Lung (tissue), 12 donors: ENCODE data around the gene CNGA4. TPM values are rescaled to one million over a fixed set of nuclear protein-coding genes. Genes with fewer than 3 reads are reported as not detected.

Source experiments
- ATAC-seq: fragments of 200-7000 bp; cut with Tn5 transposase; one replicate; pipeline ENCODE4 v1.9.1; 2020; ENCODE audit warnings: moderate number of reproducible peaks; ENCODE audit not compliant: insufficient read depth, low FRiP score
- DNase-seq, 3 donors: peaks; one replicate each; pipeline ENCODE4 v3.0.0-alpha.2; 2013 to 2017
- H3K27ac ChIP-seq, 2 donors: one replicate each; pipeline ENCODE4 v1.5.1; 2013; ENCODE audit warnings: mild to moderate bottlenecking in 2 of 2, moderate library complexity in 2 of 2, control low read depth in 1 of 2, inconsistent platforms in 1 of 2, low read depth in 1 of 2, low read length in 1 of 2
- H3K27me3 ChIP-seq, 3 donors: one replicate each; pipeline ENCODE4 v1.5.1; 2013; ENCODE audit warnings: low read length in 2 of 3; ENCODE audit not compliant: control insufficient read depth in 3 of 3, insufficient read depth in 3 of 3
- H3K36me3 ChIP-seq, 4 donors: one replicate each; pipeline ENCODE4 v1.5.1; 2013; ENCODE audit warnings: low read length in 4 of 4, mild to moderate bottlenecking in 1 of 4, moderate library complexity in 1 of 4; ENCODE audit not compliant: control insufficient read depth in 4 of 4, insufficient read depth in 4 of 4
- H3K4me1 ChIP-seq, 5 donors: one replicate each; pipeline ENCODE4 v1.5.1; 2013; ENCODE audit warnings: low read length in 5 of 5, mild to moderate bottlenecking in 2 of 5, moderate library complexity in 1 of 5; ENCODE audit not compliant: control insufficient read depth in 5 of 5, insufficient read depth in 5 of 5
- H3K4me3 ChIP-seq: one replicate; pipeline ENCODE4 v1.5.1; 2013; ENCODE audit warnings: mild to moderate bottlenecking, control low read depth, moderate library complexity
- H3K9ac ChIP-seq, 2 donors: one replicate each; pipeline ENCODE4 v1.5.1; 2013; ENCODE audit warnings: low read length in 2 of 2, control low read depth in 1 of 2; ENCODE audit not compliant: insufficient read depth in 1 of 2
- H3K9me3 ChIP-seq, 4 donors: one replicate each; pipeline ENCODE4 v1.5.1; 2013; ENCODE audit warnings: low read length in 3 of 4, mild to moderate bottlenecking in 1 of 4, moderate library complexity in 1 of 4; ENCODE audit not compliant: control insufficient read depth in 4 of 4, insufficient read depth in 3 of 4
- WGBS, 2 donors: extraction: QIAGEN DNeasy Blood & Tissue Kit; methylation state at CpG; one replicate each; pipeline ENCODE4 v1.1.7; 2013; 5-methylcytosine and 5-hydroxymethylcytosine counted together
- polyA plus RNA-seq, 2 donors: library from polyadenylated mRNA; stranded (reverse); fragments of 200-250 nt; gene quantifications; one replicate each; pipeline ENCODE4 v1.2.1, GENCODE V29; 2013
- total RNA-seq, 2 donors: library from RNA; depleted of rRNA in 1 of 2; stranded (reverse); fragments of >200 nt in 1 of 2; gene quantifications; one replicate each; pipeline ENCODE4 v1.2.1, GENCODE V29; 2014 to 2021
- TF ChIP-seq, protein P1 (sequence below): IDR thresholded peaks from 2 replicates; pipeline ENCODE4 v1.5.1; 2012; ENCODE audit warnings: mild to moderate bottlenecking; ENCODE audit errors: control extremely low read depth, extremely low read depth
- donor health status: control.
- donor health status: control.
- donor health status: Bipolar disorder and iron deficiency.
- donor health status: healthy.
- donor health status: DM: yes; HTN: yes; CAD: no.

The CNGA4 gene
- total and polyA plus RNA-seq, 4 donors = 0.85 to 12.0 (median 4.6) TPM

GRCh38 chr11:6249770-6250555 is 11.1 kb downstream of the CNGA4 start:
- 50 to 76% methylated on average over 3 of the region's 3 CpGs for WGBS, 2 donors
- H3K4me3 ChIP-seq = no peak overlapping the region
- TF ChIP-seq, protein P1, sequence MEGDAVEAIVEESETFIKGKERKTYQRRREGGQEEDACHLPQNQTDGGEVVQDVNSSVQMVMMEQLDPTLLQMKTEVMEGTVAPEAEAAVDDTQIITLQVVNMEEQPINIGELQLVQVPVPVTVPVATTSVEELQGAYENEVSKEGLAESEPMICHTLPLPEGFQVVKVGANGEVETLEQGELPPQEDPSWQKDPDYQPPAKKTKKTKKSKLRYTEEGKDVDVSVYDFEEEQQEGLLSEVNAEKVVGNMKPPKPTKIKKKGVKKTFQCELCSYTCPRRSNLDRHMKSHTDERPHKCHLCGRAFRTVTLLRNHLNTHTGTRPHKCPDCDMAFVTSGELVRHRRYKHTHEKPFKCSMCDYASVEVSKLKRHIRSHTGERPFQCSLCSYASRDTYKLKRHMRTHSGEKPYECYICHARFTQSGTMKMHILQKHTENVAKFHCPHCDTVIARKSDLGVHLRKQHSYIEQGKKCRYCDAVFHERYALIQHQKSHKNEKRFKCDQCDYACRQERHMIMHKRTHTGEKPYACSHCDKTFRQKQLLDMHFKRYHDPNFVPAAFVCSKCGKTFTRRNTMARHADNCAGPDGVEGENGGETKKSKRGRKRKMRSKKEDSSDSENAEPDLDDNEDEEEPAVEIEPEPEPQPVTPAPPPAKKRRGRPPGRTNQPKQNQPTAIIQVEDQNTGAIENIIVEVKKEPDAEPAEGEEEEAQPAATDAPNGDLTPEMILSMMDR = no peak
- DNase-seq (peak; percentile 40 to 58 (median 50)), ATAC-seq (peak; percentile 25)
- H3K9ac ChIP-seq = no peak overlapping the region
- H3K27ac ChIP-seq = no peak overlapping the region
- H3K36me3 ChIP-seq = no peaks in the 10 kb centered on the region
- peaks cover 0 to 9% (median 3%) of the 10 kb centered on the region in 5 donors for H3K4me1 ChIP-seq
- no peaks in the 10 kb centered on the region for H3K9me3 ChIP-seq
- H3K27me3 ChIP-seq = no peaks in the 10 kb centered on the region

GRCh38 chr11:6251120-6251733 is 12.3 kb downstream of the CNGA4 start:
- 58 to 70% methylated on average over 6 of the region's 6 CpGs for WGBS, 2 donors
- Histone ChIP-seq H3K4me1 (peaks cover 0 to 9% (median 3%) of the 10 kb centered on the region in 5 donors), H3K4me3 (no peak overlapping the region), H3K36me3 (no peaks in the 10 kb centered on the region), H3K27ac (peak overlapping the region in 1 of 2 donors; percentile 75), H3K9ac (no peak overlapping the region), H3K27me3 (peaks cover 0 to 5% (median 3%) of the 10 kb centered on the region in 3 donors), H3K9me3 (peaks cover 0 to under 1% (median 0%) of the 10 kb centered on the region in 4 donors)
- DNase-seq = peak; percentile 77 to 85 (median 84)
- peak; percentile 76 for ATAC-seq
- TF ChIP-seq, protein P1 = peak; percentile 29

DNA sequence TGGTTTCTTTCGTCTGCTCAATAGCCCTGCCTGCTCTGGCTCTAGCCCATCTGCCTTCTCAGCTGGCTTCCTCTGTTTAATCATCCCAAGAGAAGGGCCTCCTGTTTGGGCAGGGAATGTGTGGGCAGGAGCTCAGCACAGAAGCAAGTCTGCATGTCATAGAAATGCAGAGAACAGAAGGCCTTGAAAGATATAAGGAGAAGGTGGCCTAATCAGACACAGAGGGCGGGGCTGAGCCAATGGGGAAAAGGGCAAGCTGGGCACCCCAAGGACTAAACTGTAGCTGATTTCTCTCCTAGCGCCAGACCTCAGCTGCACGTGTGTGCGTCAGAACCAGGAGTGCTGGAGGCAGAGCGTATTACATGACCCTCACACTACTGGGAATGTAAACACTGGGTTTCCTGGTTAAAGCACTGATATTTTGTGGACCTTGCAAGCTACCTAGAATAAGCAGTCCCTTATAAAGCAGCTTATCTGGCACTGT is 13.1 kb downstream of the CNGA4 start:
- DNase-seq (peak; percentile 38 to 64 (median 42)), ATAC-seq (no peak)
- Histone ChIP-seq H3K27ac (peak overlapping the region in 1 of 2 donors; percentile 75), H3K36me3 (no peaks in the 10 kb centered on the region), H3K9ac (no peak overlapping the region), H3K9me3 (peaks cover 0 to 2% (median 0%) of the 10 kb centered on the region in 4 donors), H3K27me3 (peaks cover 0 to 10% (median 8%) of the 10 kb centered on the region in 3 donors), H3K4me1 (peaks cover 0 to 9% (median 3%) of the 10 kb centered on the region in 5 donors), H3K4me3 (no peak overlapping the region)
- TF ChIP-seq, protein P1 = no peak
- 64 to 73% methylated on average over 6 of the region's 6 CpGs for WGBS, 2 donors
